ENCODE measurements around the gene PPP2R5C. TPM values are rescaled to one million over a fixed set of nuclear protein-coding genes. Genes with fewer than 3 reads are reported as not detected.

The PPP2R5C gene
- total and polyA plus RNA-seq, 2 donors from 2014 or later = 65.6 to 129 TPM

- no peak for TF ChIP-seq CTCF (IDR thresholded peaks at IDR 0.05; ENCODE audit: borderline replicate concordance, extremely low read depth, insufficient read depth)
- H3K27me3 ChIP-seq (ENCODE audit: control insufficient read depth, insufficient read depth, low read length) = no peaks in the 10 kb centered on the region
- FAIRE-seq = no peak
These were observed 108.9 kb downstream of the PPP2R5C start for GRCh38 chr14:101870273-101870939.

GRCh38 chr14:101872346-101872745, 110.8 kb downstream of the PPP2R5C start:
- Histone ChIP-seq H3K4me3 (ENCODE audit: low read length in 3 of 3) (no peak overlapping the region), H3K9ac (ENCODE audit: low read length in 3 of 3) (no peak overlapping the region), H3K27ac (ENCODE audit: low read depth in 2 of 2, low read length in 2 of 2) (no peak overlapping the region), H3K9me3 (ENCODE audit: control insufficient read depth in 2 of 3, insufficient read depth in 1 of 3, low read length in 3 of 3) (no peaks in the 10 kb centered on the region), H3K4me1 (ENCODE audit: control insufficient read depth in 2 of 3, insufficient read depth in 2 of 3, low read depth in 1 of 3, low read length in 3 of 3) (peaks cover 0 to 4% (median 3%) of the 10 kb centered on the region in 3 donors), H3K36me3 (ENCODE audit: control insufficient read depth in 2 of 3, insufficient read depth in 3 of 3, low read length in 3 of 3) (no peaks in the 10 kb centered on the region), H3K27me3 (ENCODE audit: control insufficient read depth, insufficient read depth, low read length) (no peaks in the 10 kb centered on the region)
- intact Hi-C loops (cut with DNase I) = no loop called here
- FAIRE-seq = no peak
- TF ChIP-seq CTCF (IDR thresholded peaks at IDR 0.05; ENCODE audit: borderline replicate concordance, extremely low read depth, insufficient read depth) = no peak
- no peak for DNase-seq

More at GRCh38 chr14:101870273-101870939, 108.9 kb downstream of the PPP2R5C start:
- Histone ChIP-seq H3K4me3 (ENCODE audit: low read length in 3 of 3) (no peak overlapping the region), H3K9ac (ENCODE audit: low read length in 3 of 3) (no peak overlapping the region), H3K4me1 (ENCODE audit: control insufficient read depth in 2 of 3, insufficient read depth in 2 of 3, low read depth in 1 of 3, low read length in 3 of 3) (peaks cover 0 to 4% (median 0%) of the 10 kb centered on the region in 3 donors), H3K9me3 (ENCODE audit: control insufficient read depth in 2 of 3, insufficient read depth in 1 of 3, low read length in 3 of 3) (no peaks in the 10 kb centered on the region), H3K36me3 (ENCODE audit: control insufficient read depth in 2 of 3, insufficient read depth in 3 of 3, low read length in 3 of 3) (no peaks in the 10 kb centered on the region), H3K27ac (ENCODE audit: low read depth in 2 of 2, low read length in 2 of 2) (no peak overlapping the region)
- intact Hi-C loops (cut with DNase I) = no loop called here
- no peak for DNase-seq

GRCh38 chr14:101873076-101873825, 111.7 kb downstream of the PPP2R5C start:
- Histone ChIP-seq H3K4me3 (ENCODE audit: low read length in 3 of 3) (no peak overlapping the region), H3K36me3 (ENCODE audit: control insufficient read depth in 2 of 3, insufficient read depth in 3 of 3, low read length in 3 of 3) (peaks cover 0 to 3% (median 0%) of the 10 kb centered on the region in 3 donors), H3K4me1 (ENCODE audit: control insufficient read depth in 2 of 3, insufficient read depth in 2 of 3, low read depth in 1 of 3, low read length in 3 of 3) (peaks cover 0 to 4% (median 3%) of the 10 kb centered on the region in 3 donors), H3K27ac (ENCODE audit: low read depth in 2 of 2, low read length in 2 of 2) (no peak overlapping the region), H3K27me3 (ENCODE audit: control insufficient read depth, insufficient read depth, low read length) (no peaks in the 10 kb centered on the region), H3K9ac (ENCODE audit: low read length in 3 of 3) (no peak overlapping the region), H3K9me3 (ENCODE audit: control insufficient read depth in 2 of 3, insufficient read depth in 1 of 3, low read length in 3 of 3) (no peaks in the 10 kb centered on the region)
- DNase-seq (no peak), FAIRE-seq (no peak)
- TF ChIP-seq CTCF (IDR thresholded peaks at IDR 0.05; ENCODE audit: borderline replicate concordance, extremely low read depth, insufficient read depth) = no peak
- intact Hi-C loops (cut with DNase I) = no loop called here

Measured in kidney (tissue), 14 donors.